Hepatocyte (in vitro differentiated cells): Measurements from ENCODE around the gene SLCO2B1. TPM values are rescaled to one million over a fixed set of nuclear protein-coding genes. Genes with fewer than 3 reads are reported as not detected.

Source experiments
- DNase-seq: peaks from one replicate; pipeline ENCODE4 v3.0.0-alpha.2; 2016; ENCODE audit warnings: low spot score
- H2AFZ ChIP-seq: fragments of 200-600 bp; sonication (generic); 2 replicates; pipeline ENCODE4 v1.6.0; 2016; ENCODE audit warnings: antibody characterized with exemption, mild to moderate bottlenecking
- H3K27ac ChIP-seq: fragments of 200-600 bp; sonication (generic); 2 replicates; pipeline ENCODE4 v1.5.1; 2016; ENCODE audit warnings: mild to moderate bottlenecking
- H3K27me3 ChIP-seq: fragments of 200-600 bp; sonication (generic); 2 replicates; pipeline ENCODE4 v1.6.1; 2016
- H3K36me3 ChIP-seq: fragments of 200-600 bp; sonication (generic); replicated peaks from 2 replicates; pipeline ENCODE4 v1.5.1; 2016; ENCODE audit warnings: low read depth; ENCODE audit not compliant: insufficient read depth
- H3K4me1 ChIP-seq: fragments of 200-600 bp; sonication (generic); 2 replicates; pipeline ENCODE4 v1.5.1; 2016; ENCODE audit warnings: mild to moderate bottlenecking, moderate library complexity; ENCODE audit not compliant: insufficient read depth
- H3K4me2 ChIP-seq: fragments of 200-600 bp; sonication (generic); 2 replicates; pipeline ENCODE4 v1.6.0; 2016
- H3K4me3 ChIP-seq: fragments of 200-600 bp; sonication (generic); 2 replicates; pipeline ENCODE4 v1.5.1; 2016; ENCODE audit warnings: mild to moderate bottlenecking
- H3K79me2 ChIP-seq: fragments of 200-600 bp; sonication (generic); 2 replicates; pipeline ENCODE4 v1.6.0; 2017; ENCODE audit warnings: mild to moderate bottlenecking
- H3K9me2 ChIP-seq: fragments of 200-600 bp; sonication (generic); replicated peaks from 2 replicates; pipeline ENCODE4 v1.6.0; 2017; ENCODE audit warnings: mild to moderate bottlenecking; ENCODE audit not compliant: insufficient read depth
- H3K9me3 ChIP-seq: fragments of 200-600 bp; sonication (generic); 2 replicates; pipeline ENCODE4 v1.5.1; 2016; ENCODE audit warnings: low read depth, mild to moderate bottlenecking
- H4K20me1 ChIP-seq: fragments of 200-600 bp; sonication (generic); 2 replicates; pipeline ENCODE4 v1.6.0; 2016; ENCODE audit warnings: mild to moderate bottlenecking; ENCODE audit not compliant: insufficient read depth, poor library complexity, severe bottlenecking
- EZH2 ChIP-seq: fragments of 200-600 bp; sonication (generic); IDR thresholded peaks from 2 replicates; pipeline ENCODE4 v1.6.1; 2016; ENCODE audit warnings: antibody characterized with exemption, mild to moderate bottlenecking, borderline replicate concordance
- EZH2phosphoT487 ChIP-seq: fragments of 200-600 bp; sonication (generic); IDR thresholded peaks from one replicate; pipeline ENCODE4 v1.6.1; 2018; ENCODE audit warnings: antibody characterized with exemption, mild to moderate bottlenecking, low read depth, moderate library complexity; ENCODE audit not compliant: unreplicated experiment, severe bottlenecking
- WGBS: methylation state at CpG from one replicate; pipeline ENCODE4 v1.1.6; 2016; ENCODE audit warnings: low lambda C conversion rate; ENCODE audit errors: missing lambda C conversion rate; 5-methylcytosine and 5-hydroxymethylcytosine counted together
- polyA plus RNA-seq: library from polyadenylated mRNA; unstranded; fragments of >200 nt; fragmentation: Nextera tagmentation; extraction: Ambion mirVana; gene quantifications from 2 replicates; pipeline ENCODE4 v1.2.1, GENCODE V29; 2016
- total RNA-seq: library from RNA; depleted of rRNA; stranded (reverse); fragments of >200 nt; gene quantifications from 2 replicates; pipeline ENCODE4 v1.2.3, GENCODE V29; 2014
- TF ChIP-seq, protein P1 (sequence below): fragments of 200-600 bp; sonication (generic); IDR thresholded peaks from 2 replicates; pipeline ENCODE4 v1.5.1; 2016; ENCODE audit warnings: antibody characterized with exemption, mild to moderate bottlenecking; ENCODE audit not compliant: poor library complexity

Gene SLCO2B1
- total and polyA plus RNA-seq, 2 experiments from 2014 or later = 51.6 to 79.2 TPM

DNA sequence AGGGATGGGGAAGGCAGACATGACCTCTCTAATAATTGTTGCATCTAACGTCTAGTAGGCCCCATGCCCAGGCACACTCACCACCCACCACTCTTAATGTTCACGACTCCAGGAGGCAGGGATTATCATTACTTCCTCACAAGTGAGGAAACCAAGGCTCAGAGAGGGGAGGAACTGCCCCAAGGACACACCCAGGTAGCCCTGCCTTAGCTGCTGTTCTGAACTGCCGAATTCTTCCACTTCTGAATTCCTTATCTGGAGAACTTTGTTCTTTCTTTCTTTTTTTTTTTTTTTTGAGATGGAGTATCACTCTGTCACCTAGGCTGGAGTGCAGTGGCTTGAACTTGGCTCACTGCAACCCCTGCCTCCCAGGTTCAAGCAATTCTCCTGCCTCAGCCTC, 16.7 kb downstream of the SLCO2B1 start:
- Histone ChIP-seq H3K36me3 (no peaks in the 10 kb centered on the region), H2AFZ (no peak overlapping the region), H3K4me1 (peaks cover 62% of the 10 kb centered on the region), H3K4me2 (no peak overlapping the region), H3K27ac (peak overlapping the region; percentile 71), H4K20me1 (no peaks in the 10 kb centered on the region), H3K9me3 (no peaks in the 10 kb centered on the region), H3K79me2 (peaks cover 4% of the 10 kb centered on the region), H3K9me2 (no peaks in the 10 kb centered on the region), H3K27me3 (no peaks in the 10 kb centered on the region), H3K4me3 (no peak overlapping the region)
- 62% methylated on average over 3 of the region's 3 CpGs for WGBS
- no peak for DNase-seq
- TF ChIP-seq EZH2phosphoT487 (no peak), EZH2 (no peak)
- TF ChIP-seq, protein P1, sequence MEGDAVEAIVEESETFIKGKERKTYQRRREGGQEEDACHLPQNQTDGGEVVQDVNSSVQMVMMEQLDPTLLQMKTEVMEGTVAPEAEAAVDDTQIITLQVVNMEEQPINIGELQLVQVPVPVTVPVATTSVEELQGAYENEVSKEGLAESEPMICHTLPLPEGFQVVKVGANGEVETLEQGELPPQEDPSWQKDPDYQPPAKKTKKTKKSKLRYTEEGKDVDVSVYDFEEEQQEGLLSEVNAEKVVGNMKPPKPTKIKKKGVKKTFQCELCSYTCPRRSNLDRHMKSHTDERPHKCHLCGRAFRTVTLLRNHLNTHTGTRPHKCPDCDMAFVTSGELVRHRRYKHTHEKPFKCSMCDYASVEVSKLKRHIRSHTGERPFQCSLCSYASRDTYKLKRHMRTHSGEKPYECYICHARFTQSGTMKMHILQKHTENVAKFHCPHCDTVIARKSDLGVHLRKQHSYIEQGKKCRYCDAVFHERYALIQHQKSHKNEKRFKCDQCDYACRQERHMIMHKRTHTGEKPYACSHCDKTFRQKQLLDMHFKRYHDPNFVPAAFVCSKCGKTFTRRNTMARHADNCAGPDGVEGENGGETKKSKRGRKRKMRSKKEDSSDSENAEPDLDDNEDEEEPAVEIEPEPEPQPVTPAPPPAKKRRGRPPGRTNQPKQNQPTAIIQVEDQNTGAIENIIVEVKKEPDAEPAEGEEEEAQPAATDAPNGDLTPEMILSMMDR = no peak

DNA sequence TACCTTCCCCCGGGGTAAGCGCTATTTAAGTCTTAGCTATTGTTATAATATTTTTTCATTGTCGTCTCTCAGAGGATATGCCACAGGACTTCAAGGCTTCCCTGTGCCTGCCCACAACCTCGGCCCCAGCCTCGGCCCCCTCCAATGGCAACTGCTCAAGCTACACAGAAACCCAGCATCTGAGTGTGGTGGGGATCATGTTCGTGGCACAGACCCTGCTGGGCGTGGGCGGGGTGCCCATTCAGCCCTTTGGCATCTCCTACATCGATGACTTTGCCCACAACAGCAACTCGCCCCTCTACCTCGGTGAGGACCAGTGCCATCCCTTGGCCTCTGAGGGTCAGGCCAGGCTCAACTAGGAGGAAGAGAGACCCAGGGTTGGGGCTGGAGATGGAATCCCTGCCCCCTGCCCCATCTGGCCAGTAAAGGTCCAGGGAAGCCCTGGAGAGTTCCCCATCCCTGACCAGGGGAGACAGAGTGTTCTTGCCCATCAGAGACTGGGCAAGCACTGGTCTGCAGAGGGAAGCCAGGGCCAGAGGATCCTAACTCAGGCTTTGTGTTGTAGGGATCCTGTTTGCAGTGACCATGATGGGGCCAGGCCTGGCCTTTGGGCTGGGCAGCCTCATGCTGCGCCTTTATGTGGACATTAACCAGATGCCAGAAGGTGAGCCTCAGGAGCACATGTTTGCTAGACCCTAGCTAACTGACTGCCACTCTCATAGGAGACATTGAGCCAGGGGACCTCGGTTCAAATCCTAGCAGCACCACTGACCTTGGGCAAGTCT, 18.4 kb downstream of the SLCO2B1 start:
- Histone ChIP-seq H3K79me2 (no peaks in the 10 kb centered on the region), H3K4me2 (peak overlapping the region; percentile 40), H4K20me1 (no peaks in the 10 kb centered on the region), H3K27ac (peak overlapping the region; percentile 71), H3K27me3 (no peaks in the 10 kb centered on the region), H3K36me3 (no peaks in the 10 kb centered on the region), H3K9me3 (no peaks in the 10 kb centered on the region), H2AFZ (no peak overlapping the region), H3K4me1 (peaks cover 47% of the 10 kb centered on the region), H3K9me2 (no peaks in the 10 kb centered on the region), H3K4me3 (no peak overlapping the region)
- no peak for DNase-seq
- WGBS = 90% methylated on average over 13 of the region's 13 CpGs
- TF ChIP-seq EZH2phosphoT487 = no peak
- TF ChIP-seq EZH2 = no peak
- TF ChIP-seq, protein P1 = no peak

DNA sequence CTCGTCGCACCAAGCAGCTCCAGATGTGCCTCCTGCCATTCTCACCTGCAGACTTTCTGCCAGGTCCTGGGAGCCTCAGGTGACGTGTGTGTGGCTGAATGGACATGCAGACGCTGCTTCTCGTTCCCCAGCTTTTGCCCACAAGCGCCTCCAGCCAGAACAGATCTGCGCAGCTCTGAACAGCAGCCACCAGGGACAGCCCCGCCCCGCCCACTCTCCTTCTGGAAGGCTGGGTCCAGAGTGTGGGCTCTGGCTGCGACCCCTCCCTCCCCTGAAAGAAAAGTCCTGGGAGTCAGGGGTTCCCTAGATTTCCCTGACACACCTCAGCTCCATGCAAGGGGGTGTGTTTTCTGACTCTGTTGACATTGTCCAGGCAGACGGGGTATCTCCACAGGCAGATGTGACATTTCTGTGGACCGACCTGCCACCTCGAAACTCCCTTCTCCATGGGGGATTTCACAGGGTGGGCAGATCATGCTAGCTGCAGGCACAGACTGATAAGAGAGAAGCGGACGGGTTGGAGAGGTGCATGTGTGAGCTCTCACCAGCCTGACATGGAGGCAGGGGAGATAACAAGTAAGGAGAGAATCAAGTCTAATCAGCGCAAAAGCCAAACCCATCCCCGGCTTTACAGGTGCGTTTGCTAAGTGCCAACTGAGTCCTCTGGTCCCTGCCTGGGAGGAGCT, 19.8 kb downstream of the SLCO2B1 start:
- H3K36me3 ChIP-seq = no peaks in the 10 kb centered on the region

More for the DNA sequence above, 19.8 kb downstream of the SLCO2B1 start:
- H3K27ac ChIP-seq = peak overlapping the region; percentile 71
- H2AFZ ChIP-seq = no peak overlapping the region
- peaks cover 38% of the 10 kb centered on the region for H3K4me1 ChIP-seq
- no peaks in the 10 kb centered on the region for H4K20me1 ChIP-seq
- WGBS = 58% methylated on average over 18 of the region's 18 CpGs
- H3K9me3 ChIP-seq = no peaks in the 10 kb centered on the region
- H3K27me3 ChIP-seq = no peaks in the 10 kb centered on the region
- H3K4me3 ChIP-seq = no peak overlapping the region
- peaks cover 3% of the 10 kb centered on the region for H3K79me2 ChIP-seq
- H3K4me2 ChIP-seq = no peak overlapping the region
- peak; percentile 55 for DNase-seq
- H3K9me2 ChIP-seq = no peaks in the 10 kb centered on the region
- no peak for TF ChIP-seq EZH2
- no peak for TF ChIP-seq EZH2phosphoT487
- TF ChIP-seq, protein P1 = no peak
